HG03354 (cell line): Measurements from ENCODE around the gene SLC16A9.

Experiments used
- ATAC-seq: cut with Tn5 transposase; IDR thresholded peaks from one replicate; pipeline ENCODE4 v1.9.1; 2021; ENCODE audit warnings: mild to moderate bottlenecking; ENCODE audit not compliant: unreplicated experiment, poor library complexity, severe bottlenecking

Gene SLC16A9

DNA sequence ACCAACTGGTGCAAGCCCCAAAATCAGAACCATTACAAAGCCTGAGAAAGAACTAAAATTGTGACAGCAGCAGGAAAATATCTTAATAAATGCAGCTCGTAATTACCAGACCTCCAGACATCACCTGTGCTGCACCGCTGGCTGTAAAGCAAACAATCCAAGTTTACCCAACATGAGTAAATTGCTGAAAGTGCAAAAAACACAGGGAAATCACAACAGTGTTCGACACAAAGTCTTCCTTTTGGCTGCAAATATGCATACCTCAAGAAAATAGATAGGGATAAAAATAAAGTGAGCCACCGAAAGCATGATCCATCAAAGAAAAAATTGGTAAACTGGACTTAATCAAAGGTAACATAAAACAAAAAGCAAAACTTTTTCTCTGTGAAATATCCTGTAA, 101.7 kb downstream of the SLC16A9 start:
- ATAC-seq: no peak

DNA sequence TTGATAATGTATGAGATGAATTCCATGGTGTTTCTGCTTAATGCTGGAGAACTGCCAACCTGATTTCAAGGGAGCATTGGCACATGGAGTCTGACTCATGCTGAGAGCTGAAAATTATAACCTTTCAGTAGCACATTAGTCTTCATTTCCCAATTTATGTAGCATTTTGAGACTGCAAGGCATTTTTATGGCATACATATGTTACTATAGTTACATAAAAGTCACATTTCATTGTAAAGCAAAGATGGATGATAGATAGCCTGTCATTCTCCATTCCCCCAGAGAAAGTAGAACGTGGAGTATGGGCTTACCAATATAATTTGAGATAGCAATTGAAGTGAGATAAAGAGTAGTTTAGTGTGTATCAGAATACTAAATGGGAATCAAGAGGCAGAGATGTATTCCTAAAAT, 103.1 kb downstream of the SLC16A9 start:
- no peak for ATAC-seq

DNA sequence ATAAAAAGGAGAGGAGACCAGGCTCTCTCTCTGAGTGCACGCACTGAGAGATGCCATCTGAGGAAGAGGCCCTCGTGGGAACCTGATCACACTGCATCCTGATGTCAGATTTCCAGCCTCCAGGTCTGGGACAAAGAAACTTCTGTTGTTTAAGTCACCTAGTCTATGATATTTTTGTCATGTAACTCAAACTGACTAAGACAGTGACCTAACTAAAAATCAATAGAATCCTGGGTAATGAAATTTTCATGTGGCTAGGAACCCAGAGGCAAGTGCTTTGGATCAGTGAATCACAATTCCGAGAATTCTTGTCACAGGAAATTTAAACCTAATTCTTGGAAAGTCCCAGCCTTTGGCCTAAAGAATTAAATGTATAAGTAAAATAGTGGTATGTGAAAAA, 107.7 kb downstream of the SLC16A9 start:
- no peak for ATAC-seq
